Measurements from ENCODE around the gene TANC1.
A peak's percentile ranks its signal among the peaks of the same experiment; 100 is the strongest.
"Not testable (repeated sequence)": the region's sequence is repeated elsewhere in the genome, so short reads cannot be mapped to it uniquely, and the experiment has no call there.

Gene TANC1

GRCh38 chr2:159029936-159030335, 61.5 kb downstream of the TANC1 start:
- no peak for DNase-seq (ENCODE audit: low spot score)

- peak; percentile 34 for DNase-seq (ENCODE audit: low spot score)
Observed at GRCh38 chr2:159030674-159031380, 62.4 kb downstream of the TANC1 start.

- DNase-seq (ENCODE audit: low spot score) = no peak
Observed at GRCh38 chr2:159032146-159032545, 63.7 kb downstream of the TANC1 start.

GRCh38 chr2:159032580-159032979, 64.1 kb downstream of the TANC1 start:
- DNase-seq (ENCODE audit: low spot score) = no peak

GRCh38 chr2:159034713-159035112, 66.3 kb downstream of the TANC1 start:
- no peak for DNase-seq (ENCODE audit: low spot score)

GRCh38 chr2:159035790-159036411, 67.5 kb downstream of the TANC1 start:
- DNase-seq (ENCODE audit: low spot score) = peak; percentile 39

GRCh38 chr2:159036461-159036860, 68.0 kb downstream of the TANC1 start:
- DNase-seq (ENCODE audit: low spot score) = not testable (repeated sequence)

- not testable (repeated sequence) for DNase-seq (ENCODE audit: low spot score)
Observed at GRCh38 chr2:159041328-159041727, 72.9 kb downstream of the TANC1 start.

- DNase-seq (ENCODE audit: low spot score) = no peak
Observed at GRCh38 chr2:159042115-159042850, 73.8 kb downstream of the TANC1 start.

GRCh38 chr2:159043710-159044109, 75.3 kb downstream of the TANC1 start:
- DNase-seq (ENCODE audit: low spot score) = no peak

GRCh38 chr2:159044804-159045286, 76.4 kb downstream of the TANC1 start:
- peak; percentile 11 for DNase-seq (ENCODE audit: low spot score)

- no peak for DNase-seq (ENCODE audit: low spot score)
Observed at GRCh38 chr2:159045545-159046454, 77.4 kb downstream of the TANC1 start.

- DNase-seq (ENCODE audit: low spot score) = no peak
Observed at GRCh38 chr2:159046966-159047365, 78.5 kb downstream of the TANC1 start.

GRCh38 chr2:159050426-159050825, 82.0 kb downstream of the TANC1 start:
- no peak for DNase-seq (ENCODE audit: low spot score)

GRCh38 chr2:159051133-159051532, 82.7 kb downstream of the TANC1 start:
- DNase-seq (ENCODE audit: low spot score) = no peak

- DNase-seq (ENCODE audit: low spot score) = no peak
Observed at GRCh38 chr2:159051661-159052060, 83.2 kb downstream of the TANC1 start.

GRCh38 chr2:159052157-159052601, 83.7 kb downstream of the TANC1 start:
- DNase-seq (ENCODE audit: low spot score) = no peak

- no peak for DNase-seq (ENCODE audit: low spot score)
Observed at GRCh38 chr2:159053161-159054031, 85.0 kb downstream of the TANC1 start.

GRCh38 chr2:159054032-159054334, 85.5 kb downstream of the TANC1 start:
- DNase-seq (ENCODE audit: low spot score) = no peak

- DNase-seq (ENCODE audit: low spot score) = no peak
Observed at GRCh38 chr2:159054985-159055384, 86.5 kb downstream of the TANC1 start.

- no peak for DNase-seq (ENCODE audit: low spot score)
Observed at GRCh38 chr2:159060518-159060917, 92.1 kb downstream of the TANC1 start.
